SW480 (cell line): Measurements from ENCODE around the gene MAGEF1.

ENCODE experiments used
- DNase-seq: peaks from one replicate; pipeline ENCODE4 v3.0.0-alpha.2; 2016; ENCODE audit warnings: low spot score

Gene MAGEF1, protein sequence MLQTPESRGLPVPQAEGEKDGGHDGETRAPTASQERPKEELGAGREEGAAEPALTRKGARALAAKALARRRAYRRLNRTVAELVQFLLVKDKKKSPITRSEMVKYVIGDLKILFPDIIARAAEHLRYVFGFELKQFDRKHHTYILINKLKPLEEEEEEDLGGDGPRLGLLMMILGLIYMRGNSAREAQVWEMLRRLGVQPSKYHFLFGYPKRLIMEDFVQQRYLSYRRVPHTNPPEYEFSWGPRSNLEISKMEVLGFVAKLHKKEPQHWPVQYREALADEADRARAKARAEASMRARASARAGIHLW

DNA sequence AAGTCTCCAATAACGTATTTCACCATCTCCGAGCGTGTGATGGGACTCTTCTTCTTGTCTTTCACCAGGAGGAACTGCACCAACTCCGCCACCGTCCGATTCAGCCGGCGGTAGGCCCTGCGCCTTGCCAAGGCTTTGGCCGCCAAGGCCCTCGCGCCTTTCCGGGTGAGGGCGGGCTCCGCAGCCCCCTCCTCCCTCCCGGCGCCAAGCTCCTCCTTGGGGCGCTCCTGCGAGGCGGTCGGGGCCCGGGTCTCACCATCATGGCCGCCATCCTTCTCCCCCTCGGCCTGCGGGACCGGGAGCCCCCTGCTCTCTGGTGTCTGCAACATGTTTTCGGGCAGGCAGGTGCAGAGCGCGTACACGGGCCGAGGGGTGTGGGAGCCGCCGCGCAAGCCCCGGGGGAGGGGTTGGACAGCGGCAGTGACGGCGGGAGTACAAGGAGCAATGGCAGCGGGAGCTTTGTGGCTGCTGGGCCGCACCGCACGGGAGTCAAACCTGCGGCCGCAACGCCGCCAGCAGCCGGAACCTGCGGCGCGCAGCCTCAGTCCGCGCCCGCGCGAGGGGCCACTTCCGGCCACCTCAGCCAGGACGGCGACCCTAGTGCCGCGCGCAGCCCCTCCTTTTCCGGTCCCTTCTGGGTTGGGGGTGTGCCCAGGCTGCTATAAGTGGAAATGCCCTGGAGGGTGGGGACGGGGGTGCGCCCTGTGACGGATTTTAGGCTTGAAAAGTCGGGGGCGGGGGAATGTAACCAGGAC lies at the start of gene MAGEF1:
MAGEF1 (minus strand) TSS at position 572 of the 755 bp plus-strand sequence; CDS start at position 329, 243 bp downstream.
- peak; percentile 93 for DNase-seq

DNA sequence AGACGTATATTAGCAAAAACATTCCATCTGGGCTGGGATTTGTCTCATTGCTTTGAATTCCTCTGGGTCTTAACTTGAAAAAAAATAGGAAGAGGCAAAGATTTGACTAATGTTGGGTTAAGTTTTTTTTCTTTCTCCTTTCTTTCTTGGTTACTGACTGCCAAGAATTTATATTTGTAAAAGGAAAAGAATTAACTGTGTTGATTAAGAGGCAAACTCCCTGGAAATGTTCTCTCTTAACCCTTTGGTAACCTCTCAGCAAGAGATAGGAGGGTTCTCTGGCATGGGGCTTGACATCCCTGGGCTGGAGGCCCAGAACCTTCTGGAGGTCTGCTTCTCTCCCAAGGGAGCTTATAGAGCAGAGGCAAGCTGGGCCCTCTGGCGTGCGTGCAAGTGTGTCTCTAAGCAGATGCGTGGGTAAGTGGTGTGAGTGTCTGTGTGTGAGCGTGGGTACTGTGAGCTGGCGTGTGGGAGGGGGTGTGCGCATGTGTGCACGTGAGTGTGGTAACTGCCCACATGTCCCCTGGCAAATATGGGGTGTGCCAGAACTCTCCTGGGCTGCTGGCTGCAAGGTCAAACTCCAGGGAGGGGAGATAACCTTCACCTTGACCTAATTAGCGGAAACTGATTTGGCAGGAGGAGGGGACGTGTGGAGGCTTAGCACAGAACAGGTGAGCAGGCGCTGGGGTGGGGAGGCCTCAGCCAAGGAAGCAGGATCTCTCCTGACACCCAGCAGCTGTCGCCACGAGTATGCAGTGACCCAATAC lies 49.4 kb upstream of the MAGEF1 start:
- DNase-seq = no peak

DNA sequence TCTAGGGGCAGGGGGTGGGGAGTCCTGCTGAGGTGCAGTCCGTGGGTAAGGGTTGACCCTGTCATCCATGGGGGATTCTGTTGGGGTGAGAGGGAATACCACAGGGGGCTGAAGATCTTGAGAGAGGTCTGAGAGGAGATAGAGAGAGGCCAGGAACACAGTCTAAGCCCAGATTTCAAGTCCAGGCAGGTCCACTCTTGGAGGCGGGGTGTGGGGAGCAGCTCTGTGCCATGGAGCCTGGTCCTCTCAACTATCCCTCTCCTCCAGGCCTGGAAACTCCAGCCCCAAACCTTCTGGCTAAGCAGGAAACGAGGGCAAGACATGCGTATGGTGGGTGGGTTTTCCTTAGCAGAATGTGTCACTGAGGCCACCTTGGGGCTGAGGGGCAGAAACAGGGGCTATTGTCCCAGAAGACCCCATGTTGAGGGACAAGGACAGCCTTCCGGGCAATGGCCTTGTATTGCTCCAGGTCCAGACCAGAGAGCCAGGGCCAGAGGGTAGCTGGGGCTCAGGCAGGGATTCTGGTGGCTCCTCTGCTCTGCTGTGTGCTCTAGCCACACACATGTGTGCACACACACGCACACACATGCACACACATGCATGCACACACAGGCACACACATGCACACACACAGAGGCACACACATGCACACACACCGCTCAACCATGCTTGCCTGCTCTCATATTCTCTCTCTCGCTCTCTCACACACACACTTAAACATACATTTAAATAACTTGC lies 48.6 kb upstream of the MAGEF1 start:
- no peak for DNase-seq

DNA sequence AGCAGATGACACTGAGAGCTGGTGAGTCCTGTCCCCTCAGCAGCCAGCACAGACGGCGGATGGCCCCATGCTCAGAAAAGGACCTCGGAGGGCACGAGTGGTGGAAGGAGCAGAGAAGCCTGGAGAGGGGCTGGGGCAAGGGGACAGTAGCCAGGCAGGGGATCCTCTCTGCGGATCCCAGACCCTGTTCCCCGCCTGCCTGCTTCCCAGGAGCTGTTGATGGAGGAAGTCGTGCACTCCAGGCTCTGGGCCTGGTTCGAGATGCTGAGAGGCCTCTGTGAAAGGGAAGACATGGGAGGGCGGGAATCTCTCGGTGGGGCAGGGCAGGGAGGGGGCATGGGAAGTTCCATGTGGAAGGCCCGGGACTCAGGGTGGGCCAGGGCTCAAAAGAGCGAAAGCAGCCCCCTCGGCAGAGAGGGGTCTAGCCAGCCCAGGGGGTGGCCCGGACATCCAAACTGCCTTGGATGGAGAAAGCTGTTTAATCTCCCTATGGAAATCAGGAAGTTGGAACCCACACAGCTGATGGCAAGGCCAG lies 47.9 kb upstream of the MAGEF1 start:
- no peak for DNase-seq

DNA sequence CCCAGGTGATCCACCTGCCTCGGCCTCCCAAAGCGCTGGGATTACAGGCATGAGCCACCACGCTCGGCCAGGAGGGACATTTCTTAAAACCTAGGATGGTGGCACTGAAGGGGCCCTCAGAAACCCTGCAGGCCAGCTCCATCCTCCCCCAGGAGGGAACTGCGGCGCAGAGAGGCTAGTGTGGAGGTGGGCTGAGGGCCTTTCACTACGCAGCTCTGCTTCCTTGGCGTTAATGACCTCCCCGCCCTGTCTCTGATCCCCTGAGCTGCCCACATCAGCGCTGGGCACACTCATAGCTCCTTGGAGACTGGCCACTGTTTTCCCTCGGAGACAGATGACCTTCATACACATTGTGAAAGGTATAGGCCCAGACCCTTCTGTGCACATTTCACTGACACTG lies 46.2 kb upstream of the MAGEF1 start:
- no peak for DNase-seq

DNA sequence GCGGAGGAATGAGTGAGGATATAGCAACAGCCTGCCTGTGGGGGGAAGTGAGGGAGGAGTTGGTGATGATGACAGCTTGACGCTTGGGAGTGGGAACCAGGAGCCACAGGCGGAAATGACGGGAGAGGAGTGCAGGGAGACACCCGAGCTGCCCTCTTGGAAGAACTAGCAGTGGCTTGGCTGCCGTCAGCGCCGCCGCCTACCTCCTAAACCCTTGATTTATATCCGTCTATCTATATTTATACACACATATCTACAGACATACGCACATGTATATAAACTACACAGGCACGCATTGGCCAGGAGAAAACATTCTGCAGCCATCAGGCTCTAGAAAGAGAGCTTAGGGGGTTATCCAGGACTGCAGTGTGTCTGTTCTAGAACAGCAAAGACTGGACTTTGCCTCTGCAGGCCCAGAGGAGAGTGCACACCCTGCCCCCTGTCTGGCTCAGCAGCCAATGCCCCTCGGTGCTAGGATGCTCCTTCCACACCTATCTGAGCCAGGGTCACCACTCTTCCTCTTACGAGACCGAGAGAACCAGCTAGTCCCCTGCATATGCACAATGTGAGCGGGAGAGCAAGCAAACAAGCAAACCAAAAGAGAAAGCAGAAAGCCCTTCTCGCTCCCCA lies 45.3 kb upstream of the MAGEF1 start:
- no peak for DNase-seq

DNA sequence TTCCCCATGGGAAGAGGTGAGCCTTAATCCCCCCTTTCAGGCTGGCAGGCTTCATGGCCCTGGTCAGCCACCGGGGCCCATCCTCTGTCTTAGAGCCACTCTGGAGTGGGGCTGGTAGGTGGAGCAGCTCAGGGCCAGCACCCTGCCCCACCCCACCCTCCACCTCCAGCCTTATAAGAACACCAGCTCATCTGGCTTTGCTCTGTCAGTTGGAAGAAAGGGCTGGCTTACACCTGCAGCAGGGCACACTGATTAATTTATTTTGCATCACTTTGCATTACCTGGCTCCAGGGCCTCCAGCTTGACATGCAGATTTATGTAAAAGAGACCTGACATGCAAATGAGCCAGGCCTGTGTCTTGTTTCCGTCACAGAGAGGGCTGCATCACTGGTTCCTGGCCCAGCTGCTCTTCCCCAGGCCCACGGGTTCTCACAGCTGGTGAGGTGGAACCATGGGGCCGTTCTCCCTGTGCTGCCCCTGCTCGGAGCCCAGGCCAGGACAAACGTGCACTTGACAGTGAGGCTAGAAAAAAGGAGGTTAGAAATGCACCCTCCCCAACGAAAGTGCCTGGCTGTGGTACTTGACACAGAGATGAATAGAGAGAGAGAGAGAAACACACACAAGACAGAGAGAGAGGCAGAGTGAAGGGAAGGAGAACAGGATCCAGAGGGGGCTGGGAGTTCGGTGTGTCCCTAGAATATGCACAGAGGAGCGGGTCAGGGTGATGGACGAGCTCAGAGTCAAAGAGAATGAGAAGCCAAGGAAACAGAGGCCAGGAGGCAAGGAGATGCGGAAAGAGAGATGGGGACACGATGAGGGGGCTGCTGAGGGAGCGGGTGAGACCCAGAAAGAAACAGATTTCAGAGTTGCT lies 44.5 kb upstream of the MAGEF1 start:
- no peak for DNase-seq

DNA sequence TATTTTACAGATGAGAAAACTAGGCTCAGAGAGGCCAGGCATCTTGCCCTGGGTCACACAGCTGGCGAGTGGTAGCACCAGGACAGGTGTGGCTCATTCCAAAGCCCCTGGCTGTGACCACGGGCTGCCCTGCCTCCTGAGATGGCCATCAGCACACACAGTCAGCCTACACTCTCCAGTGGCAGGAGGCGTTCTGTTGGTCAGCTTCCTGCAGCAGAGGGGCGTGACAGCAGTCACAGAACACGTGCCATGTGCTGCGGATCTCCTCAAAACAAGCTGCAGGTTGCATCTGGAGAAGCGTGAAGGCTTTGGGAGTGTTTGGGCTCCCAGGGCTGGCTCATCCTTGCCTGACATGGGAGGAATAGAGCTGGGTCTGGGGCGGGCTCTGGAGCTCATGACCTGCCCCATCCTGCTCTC lies 43.5 kb upstream of the MAGEF1 start:
- no peak for DNase-seq

DNA sequence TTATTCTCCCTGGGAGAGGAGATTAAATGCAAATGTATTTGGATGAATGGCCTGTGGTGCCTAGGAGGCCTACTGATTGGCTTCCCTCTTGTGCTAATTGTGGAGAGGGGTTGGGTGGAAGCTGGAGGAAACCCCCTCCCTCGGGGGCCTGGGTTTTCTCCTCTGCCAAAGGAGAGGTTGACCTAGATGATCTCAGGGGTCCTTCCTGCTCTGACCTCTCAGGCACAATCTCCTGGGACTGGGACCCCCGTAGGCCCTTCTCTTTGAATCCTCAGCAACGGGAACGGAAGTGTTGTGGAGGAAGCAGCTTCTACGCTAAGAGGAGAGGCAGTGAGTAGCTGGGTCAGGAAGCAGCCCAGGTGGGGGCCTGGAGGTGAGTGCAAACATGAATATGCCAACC lies 40.5 kb upstream of the MAGEF1 start:
- no peak for DNase-seq

DNA sequence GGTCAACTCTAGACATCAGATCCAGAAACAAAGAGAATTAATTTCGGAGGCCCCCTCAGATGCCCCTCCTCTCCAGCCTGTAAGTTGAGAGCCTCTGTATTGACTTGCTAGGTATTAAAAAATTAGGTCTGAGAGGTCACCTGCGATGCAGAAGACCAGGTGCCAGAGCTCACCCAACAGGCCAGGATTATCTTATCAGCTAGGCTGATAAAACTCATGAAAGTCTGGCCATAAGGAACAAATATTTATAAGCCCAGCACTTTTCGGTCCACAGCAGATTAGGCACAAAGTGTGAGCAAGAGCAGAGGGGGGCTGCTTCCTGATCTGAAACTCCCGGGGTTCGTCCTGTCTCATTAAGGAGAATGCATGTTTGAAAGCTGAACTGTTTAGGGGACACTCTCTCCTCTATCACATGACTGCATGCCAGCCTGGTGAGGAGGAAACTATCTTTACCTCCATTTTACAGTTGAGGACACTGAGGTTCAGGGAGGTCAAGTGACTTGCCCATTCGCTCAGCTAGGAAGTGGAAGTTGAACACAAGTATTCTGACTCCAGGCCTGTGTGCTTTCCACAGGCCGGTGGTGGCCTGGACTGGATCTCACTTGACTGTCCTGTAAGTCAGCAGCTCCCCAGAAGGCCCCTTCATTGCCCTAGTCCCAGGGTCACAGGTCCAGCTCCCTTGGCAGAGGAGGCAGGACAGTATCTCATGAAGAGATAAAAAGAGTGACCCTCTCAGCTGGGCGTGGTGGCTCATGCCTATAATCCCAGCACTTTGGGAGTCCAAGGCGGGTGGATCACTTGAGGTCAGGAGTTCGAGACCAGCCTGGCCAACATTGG lies 39.6 kb upstream of the MAGEF1 start:
- DNase-seq = no peak

DNA sequence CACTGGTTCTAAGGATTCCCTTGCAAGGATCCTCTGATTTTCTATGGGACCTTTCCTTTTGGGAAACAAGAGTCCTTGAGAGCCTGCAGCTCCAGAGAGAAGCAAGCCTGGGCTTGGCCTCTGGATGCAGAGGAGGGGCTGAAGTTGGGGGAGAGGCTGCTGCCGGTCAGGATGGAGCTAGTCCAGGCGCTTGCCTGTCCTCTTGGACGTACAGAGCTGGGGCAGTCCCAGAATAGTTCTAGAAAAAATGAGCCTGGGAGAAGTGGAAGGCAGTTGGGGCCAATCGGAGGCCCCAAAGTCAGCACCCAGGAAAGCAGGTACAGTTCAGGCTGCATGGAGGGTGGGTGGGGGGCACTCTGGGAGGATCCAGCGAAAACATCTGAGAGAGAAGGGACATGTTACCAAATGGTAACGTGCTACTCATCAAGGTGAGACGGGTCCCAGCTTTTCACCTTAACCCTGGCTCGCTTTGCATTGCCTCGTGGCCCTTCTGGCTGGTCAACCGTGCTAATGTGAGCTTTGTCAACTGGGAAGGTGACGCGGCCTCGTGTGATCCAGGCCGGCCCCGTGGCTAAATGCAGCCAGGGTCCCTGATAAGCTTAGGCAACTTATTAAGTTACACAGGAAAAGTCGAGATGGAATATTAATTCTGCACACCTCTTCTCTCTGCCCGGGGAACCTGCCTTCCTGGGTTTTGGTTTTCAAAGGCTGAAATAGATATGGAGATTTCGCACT lies 38.7 kb upstream of the MAGEF1 start:
- DNase-seq = no peak

DNA sequence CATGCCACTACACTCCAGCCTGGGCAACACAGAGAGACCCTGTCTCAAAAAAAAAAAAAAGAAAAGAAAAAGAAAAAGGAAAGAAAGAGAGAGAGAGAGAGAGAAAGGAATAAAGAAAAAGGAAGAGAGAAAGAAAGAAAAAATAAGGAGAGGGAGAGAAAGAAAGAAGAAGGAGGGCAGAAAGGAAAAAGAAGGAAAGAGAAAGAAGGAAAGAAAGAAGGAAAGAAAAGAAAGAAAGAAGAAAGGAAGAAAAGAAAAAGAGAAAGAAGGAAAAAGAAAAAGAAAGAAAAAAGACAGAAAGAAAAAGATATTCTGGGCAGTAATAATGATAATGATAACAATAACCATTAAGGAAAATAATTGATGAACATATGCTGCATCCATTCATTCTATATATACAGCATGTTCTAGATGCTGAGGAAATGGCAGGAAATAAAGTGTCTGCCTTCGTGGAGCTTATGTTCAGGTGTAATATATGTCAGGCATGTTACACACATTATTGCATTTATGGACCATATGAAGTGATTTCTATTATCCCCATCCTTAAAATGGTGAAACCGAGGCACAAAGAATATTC lies 37.4 kb upstream of the MAGEF1 start:
- no peak for DNase-seq

DNA sequence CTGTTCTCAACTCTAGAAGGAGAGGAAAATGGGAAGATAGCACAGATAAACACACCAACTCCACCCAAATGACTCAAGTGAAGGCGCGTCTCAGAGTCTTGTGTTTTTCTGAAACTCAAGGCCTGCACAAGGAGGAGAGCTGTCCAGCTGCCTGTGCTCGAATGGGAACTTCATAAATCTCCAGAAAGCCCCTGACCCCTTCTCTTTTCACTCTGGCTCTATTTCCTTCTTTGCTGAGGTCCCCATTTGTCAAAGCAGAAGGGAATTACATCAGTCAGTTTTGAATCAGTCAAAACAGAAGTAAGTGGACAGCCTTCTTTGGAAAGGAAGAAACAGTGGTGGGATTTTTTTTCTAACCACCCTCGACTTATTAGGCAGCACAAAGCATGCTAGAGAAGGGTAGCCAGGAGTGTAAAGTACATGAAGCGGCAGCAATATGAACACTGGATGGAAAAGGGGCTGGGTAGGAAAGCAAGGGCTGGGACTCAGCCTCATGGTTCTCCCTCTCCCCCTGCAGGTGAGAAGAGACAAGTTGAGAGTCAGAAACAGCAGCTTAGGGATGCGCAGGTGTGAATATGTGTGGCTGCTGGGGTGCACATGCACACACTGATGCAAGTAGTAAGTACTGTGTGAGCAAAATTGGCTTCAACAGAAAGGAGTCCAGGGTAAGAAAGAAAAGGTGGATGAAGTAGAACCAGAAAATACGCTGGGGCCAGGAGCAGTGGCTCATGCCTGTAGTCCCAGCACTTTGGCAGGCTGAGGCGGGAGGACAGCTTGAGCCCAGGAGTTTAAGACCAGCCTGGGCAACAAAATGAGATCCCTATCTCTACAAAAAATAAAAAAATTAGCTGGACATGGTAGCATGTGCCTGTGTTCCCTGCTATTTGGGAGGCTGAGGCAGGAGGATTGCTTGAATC lies 36.6 kb upstream of the MAGEF1 start:
- peak; percentile 66 for DNase-seq

DNA sequence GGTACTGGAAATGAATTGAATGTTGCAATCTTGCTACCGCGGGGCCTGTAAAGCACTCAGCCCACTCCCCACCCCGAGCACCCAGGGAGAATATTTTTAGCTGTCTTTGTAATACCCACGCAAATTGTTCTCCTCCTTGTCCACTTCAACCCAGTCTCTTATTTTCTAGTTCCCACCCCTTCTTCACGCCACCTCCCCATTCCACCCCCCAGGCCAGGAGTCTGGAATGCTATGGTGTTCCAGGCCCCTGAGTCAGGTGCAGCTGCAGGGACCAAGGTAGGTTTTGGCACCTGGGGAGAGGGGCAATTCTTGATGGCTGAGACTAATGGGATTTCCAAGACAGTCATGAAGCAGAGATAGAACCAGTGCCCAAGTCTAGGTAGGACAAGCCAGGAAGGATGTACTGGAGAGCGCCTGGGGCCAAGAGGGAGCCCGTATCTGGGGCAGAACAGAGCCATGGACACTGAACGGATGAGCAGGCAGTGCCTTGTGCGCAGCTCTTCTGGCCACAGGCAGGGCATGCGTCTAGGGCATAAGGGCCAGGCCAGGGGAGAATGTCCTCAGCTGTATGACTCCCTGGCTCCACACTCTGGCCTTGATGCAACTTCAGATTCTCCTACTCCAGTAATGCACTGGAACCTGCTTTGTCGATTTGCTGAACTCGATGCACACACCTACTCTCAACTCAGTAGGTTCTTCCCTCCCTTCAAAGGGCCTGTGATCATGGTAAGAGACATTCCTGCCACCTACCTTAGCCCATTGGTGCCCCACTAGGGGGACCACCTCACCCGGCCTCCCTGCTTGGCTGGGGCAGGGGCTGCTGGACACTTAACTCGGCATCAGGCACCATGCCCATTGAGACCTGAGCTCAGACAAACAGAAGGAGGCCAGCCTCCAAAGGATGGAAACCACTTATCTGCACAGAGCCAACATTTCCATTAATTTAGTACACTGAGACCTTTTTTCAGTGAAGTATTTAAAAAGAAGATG lies 34.6 kb upstream of the MAGEF1 start:
- DNase-seq = no peak

DNA sequence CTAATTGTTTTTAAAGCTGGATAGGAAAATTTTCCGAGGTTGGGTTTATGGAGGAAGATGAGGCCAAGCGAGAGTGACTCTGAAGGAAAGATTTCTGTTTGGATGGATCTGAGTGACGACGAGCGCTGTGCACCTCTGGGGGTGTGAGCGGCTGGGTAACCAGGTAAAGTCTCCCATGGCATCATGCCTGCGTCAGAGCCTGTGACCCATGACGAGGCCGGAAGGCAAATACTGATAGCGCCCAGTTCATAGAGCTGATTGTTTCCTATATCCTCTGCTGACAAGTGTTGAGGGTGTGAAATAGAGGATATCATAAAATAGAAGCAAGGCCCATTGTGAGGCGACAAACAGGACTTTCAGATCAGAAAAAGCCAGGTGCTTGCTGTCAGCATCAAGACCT lies 33.7 kb upstream of the MAGEF1 start:
- DNase-seq = no peak

DNA sequence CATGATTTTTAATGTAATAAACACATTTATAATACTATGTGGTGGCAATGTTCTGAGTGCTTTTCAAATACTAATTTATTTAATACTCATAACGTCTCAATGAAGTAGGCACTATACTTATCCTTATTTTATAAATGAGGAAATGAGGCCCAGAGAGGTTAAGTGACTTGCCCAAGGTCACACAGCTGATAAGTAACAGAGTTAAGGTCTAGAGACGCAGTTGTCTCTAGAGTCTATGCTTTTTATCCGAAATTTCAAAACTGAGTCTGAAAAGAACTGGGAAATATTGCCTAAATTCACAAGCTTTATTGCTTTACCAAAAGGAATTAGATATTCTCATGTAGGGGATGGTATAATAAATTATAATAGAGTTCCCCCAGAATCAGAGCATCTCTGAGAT lies 31.4 kb upstream of the MAGEF1 start:
- no peak for DNase-seq
